Psoas muscle (tissue), 8 donors: ENCODE measurements around the gene CDK15. TPM values are rescaled to one million over a fixed set of nuclear protein-coding genes. Genes with fewer than 3 reads are reported as not detected.
A peak's percentile ranks its signal among the peaks of the same experiment; 100 is the strongest.

Experiments used
- ATAC-seq, 4 donors: fragments of 200-7000 bp; cut with Tn5 transposase; one replicate each; pipeline ENCODE4 v1.9.1; 2020; ENCODE audit warnings: moderate library complexity in 3 of 4, mild to moderate bottlenecking in 2 of 4
- DNase-seq, 2 donors: peaks; one replicate each; pipeline ENCODE4 v3.0.0-alpha.2; 2020
- H3K27ac ChIP-seq: fragments of 200-600 bp; one replicate; pipeline ENCODE4 v1.8.0; 2022
- H3K27me3 ChIP-seq, 3 donors: fragments of 200-600 bp in 1 of 3; one replicate each; pipeline versions ENCODE4 v1.6.1 to v1.8.0; 2013 to 2022; ENCODE audit warnings: low read length in 2 of 3, mild to moderate bottlenecking in 2 of 3, moderate library complexity in 1 of 3; ENCODE audit not compliant: insufficient read depth in 3 of 3
- H3K36me3 ChIP-seq, 2 donors: fragments of 200-600 bp in 1 of 2; one replicate each; pipeline versions ENCODE4 v1.6.1 to v1.8.0; 2013 to 2022; ENCODE audit warnings: low read depth in 1 of 2, mild to moderate bottlenecking in 1 of 2, moderate library complexity in 1 of 2; ENCODE audit not compliant: insufficient read depth in 1 of 2
- H3K4me1 ChIP-seq: fragments of 200-600 bp; one replicate; pipeline ENCODE4 v1.8.0; 2022
- H3K4me3 ChIP-seq: fragments of 200-600 bp; one replicate; pipeline ENCODE4 v1.8.0; 2022; ENCODE audit warnings: mild to moderate bottlenecking
- H3K9me3 ChIP-seq: fragments of 200-600 bp; one replicate; pipeline ENCODE4 v1.8.0; 2022
- CTCF ChIP-seq: fragments of 200-600 bp; IDR thresholded peaks from one replicate; pipeline ENCODE4 v1.8.0; 2022; ENCODE audit warnings: antibody characterized with exemption
- WGBS, 3 donors: extraction: QIAGEN DNeasy Blood & Tissue Kit; methylation state at CpG; one replicate each; pipeline versions ENCODE4 v1.1.6 to v1.1.7; 2013; 5-methylcytosine and 5-hydroxymethylcytosine counted together
- intact Hi-C, 2 donors: fragments of 100-400 bp; cut with DNase I; formaldehyde crosslinking; loops; one replicate each; pipeline versions ENCODE4 v1.11.0 to v1.14.2; 2022
- polyA plus RNA-seq, 3 donors: library from polyadenylated mRNA; stranded (reverse); fragments of 200-250 nt; gene quantifications; one replicate each; pipeline ENCODE4 v1.2.3, GENCODE V29; 2013
- total RNA-seq, 4 donors: library from RNA; stranded (reverse); fragmentation: NEBNext Ultra II Directional in 2 of 4; extraction: Animal tissue kit (Norgen Biotek cat#: 25700) in 2 of 4; gene quantifications; one replicate each; pipeline versions ENCODE4 v1.2.1 to v1.2.4, GENCODE V29; 2021 to 2023
- donor health status: healthy with polysubstance abuse.
- donor health status: DM: no; HTN: no; CAD: no; lungs with moderate emphysema.
- donor health status: Bipolar disorder and iron deficiency.
- donor health status: healthy.
- donor health status: DM: yes; HTN: yes; CAD: no.
- donor health status: DM: no; HTN: no; CAD: no.
- donor health status: DM: no; HTN: no; CAD: no.
- donor health status: DM: yes; HTN: yes; CAD: no.

The CDK15 gene
- total and polyA plus RNA-seq, 7 donors, result 0.05 to 0.92 (median 0.31) TPM; not detected in 1

DNA sequence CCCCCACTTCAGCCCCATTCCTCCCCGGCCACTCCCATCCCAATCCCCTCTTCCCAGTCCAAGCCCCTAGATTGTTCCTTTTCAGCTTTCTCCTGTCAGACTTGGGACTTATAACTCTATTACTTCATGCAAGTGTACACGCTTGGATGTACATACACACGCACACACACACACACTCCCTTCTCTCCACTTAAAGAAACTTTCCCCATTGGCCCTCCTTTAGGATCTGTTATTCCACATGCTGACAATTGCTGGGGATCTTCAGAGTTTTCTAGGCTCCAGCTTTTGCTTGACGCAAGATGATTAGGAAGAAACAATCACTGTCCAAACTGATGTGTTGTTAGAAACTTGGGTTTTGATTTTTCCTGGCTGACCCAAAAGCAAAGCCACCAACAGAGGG lies 75.4 kb downstream of the CDK15 start:
- 91 to 96% (median 92%) methylated on average over 4 of the region's 4 CpGs for WGBS, 3 donors
- H3K27me3 ChIP-seq, result peaks cover 0 to 2% (median 0%) of the 10 kb centered on the region in 3 donors
- intact Hi-C loops, result loop anchor here (5.0 to 10.0 kb wide), 2 partner anchors 71 to 153 kb away; partner anchors contain the start of gene FZD7 (in 1 of the 2)
- ATAC-seq (no peak), DNase-seq (no peak)
- H3K27ac ChIP-seq, result peak overlapping the region; percentile 92
- no peaks in the 10 kb centered on the region for H3K36me3 ChIP-seq
- no peak overlapping the region for H3K4me3 ChIP-seq
- H3K4me1 ChIP-seq, result peaks cover 38% of the 10 kb centered on the region
- H3K9me3 ChIP-seq, result no peaks in the 10 kb centered on the region
- no peak for TF ChIP-seq CTCF

GRCh38 chr2:201882353-201883090 lies 76.2 kb downstream of the CDK15 start:
- WGBS, 3 donors, result 9 to 34% (median 10%) methylated on average over 14 of the region's 14 CpGs
- H3K4me1 ChIP-seq, result peaks cover 39% of the 10 kb centered on the region
- intact Hi-C loops, result loop anchor here (5.0 to 10.0 kb wide), 2 partner anchors 70 to 152 kb away; partner anchors contain the start of gene FZD7 (in 1 of the 2)
- peak in 1 of 2 donors; percentile 19 for DNase-seq
- no peak overlapping the region for H3K4me3 ChIP-seq
- H3K9me3 ChIP-seq, result no peaks in the 10 kb centered on the region
- H3K27me3 ChIP-seq, result peaks cover 0 to 2% (median 0%) of the 10 kb centered on the region in 3 donors
- peak in 1 of 4 donors; percentile 20 for ATAC-seq
- H3K27ac ChIP-seq, result peak overlapping the region; percentile 92
- no peaks in the 10 kb centered on the region for H3K36me3 ChIP-seq
- TF ChIP-seq CTCF, result no peak

DNA sequence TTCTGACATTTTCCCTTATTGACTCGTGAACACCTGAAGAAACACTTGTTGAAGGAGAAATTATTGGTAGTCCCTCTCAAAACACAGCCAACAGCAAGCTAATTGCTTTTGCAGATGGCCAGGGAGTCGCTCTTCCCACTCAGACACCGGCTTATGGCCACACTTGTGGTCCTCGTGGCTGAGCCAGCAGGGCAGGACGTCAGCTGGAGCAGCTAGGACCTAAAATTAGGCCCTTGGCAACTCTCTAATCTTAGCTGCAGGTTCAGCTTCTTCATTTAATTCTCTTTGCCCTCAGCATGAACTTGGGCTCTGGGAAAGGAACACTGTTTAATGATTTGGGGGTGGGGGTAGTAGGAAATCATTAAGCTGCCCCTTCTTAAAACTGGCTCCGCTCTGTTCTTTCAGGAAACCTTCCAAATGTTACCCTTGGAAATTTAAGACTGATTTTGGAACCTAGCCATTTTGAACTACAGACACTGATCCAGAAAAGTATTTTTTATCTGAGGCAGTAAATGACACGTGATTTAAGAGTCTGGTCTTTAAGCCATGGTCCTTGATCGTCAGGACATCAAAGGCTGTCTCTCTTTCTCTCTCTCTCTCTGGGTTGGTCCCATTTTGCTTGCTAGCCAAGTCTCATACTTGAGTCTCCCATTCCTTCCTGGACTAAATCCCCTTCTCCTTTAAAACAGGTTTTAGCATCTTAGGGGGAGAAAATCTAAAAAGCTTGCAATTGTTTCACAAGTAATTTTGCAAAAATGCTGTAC lies 77.5 kb downstream of the CDK15 start:
- intact Hi-C loops, result loop anchor here (5.0 to 10.0 kb wide), 2 partner anchors 69 to 151 kb away; partner anchors contain the start of gene FZD7 (in 1 of the 2)
- Histone ChIP-seq H3K9me3 (no peaks in the 10 kb centered on the region), H3K4me3 (peak overlapping the region; percentile 41), H3K4me1 (peaks cover 46% of the 10 kb centered on the region), H3K36me3 (no peaks in the 10 kb centered on the region), H3K27ac (peak overlapping the region; percentile 92), H3K27me3 (peaks cover 0 to 2% (median 0%) of the 10 kb centered on the region in 3 donors)
- TF ChIP-seq CTCF, result no peak
- WGBS, 3 donors, result 3 to 8% (median 5%) methylated on average over 8 of the region's 8 CpGs
- peak; percentile 95 to 97 (median 96) for ATAC-seq
- peak; percentile 54 to 86 for DNase-seq

DNA sequence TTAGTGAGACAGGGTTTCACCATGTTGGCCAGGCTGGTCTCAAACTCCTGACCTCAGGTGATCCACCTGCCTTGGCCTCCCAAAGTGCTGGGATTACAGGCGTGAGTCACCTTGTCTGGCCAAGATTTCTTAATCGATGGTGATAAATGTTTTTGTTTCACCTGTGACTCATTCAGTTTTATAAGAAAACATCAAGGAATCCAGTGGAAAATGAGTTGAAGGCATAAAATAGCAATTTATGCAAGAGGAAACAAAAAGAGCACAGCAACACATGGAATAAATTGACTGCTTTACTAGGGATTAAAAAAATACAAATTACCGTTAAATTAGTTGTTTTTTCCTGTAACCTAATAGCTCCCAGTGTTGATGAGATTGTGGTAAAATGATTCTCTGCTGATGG lies 80.2 kb downstream of the CDK15 start:
- 61 to 77% (median 76%) methylated on average over 3 of the region's 3 CpGs for WGBS, 3 donors
- no peaks in the 10 kb centered on the region for H3K9me3 ChIP-seq
- ATAC-seq, result no peak

More for the DNA sequence above, 80.2 kb downstream of the CDK15 start:
- H3K27me3 ChIP-seq, result no peaks in the 10 kb centered on the region
- H3K27ac ChIP-seq, result no peak overlapping the region
- intact Hi-C loops, result loop anchor here (5.0 to 10.0 kb wide), 3 partner anchors 46 to 148 kb away; partner anchors contain the start of gene FZD7 (in 1 of the 2)
- no peak overlapping the region for H3K4me3 ChIP-seq
- no peaks in the 10 kb centered on the region for H3K36me3 ChIP-seq
- peaks cover 44% of the 10 kb centered on the region for H3K4me1 ChIP-seq
- TF ChIP-seq CTCF, result no peak
- DNase-seq, result no peak
